Left renal cortex interstitium (tissue), 4 donors: ENCODE results near the gene CEACAM18. TPM values are rescaled to one million over a fixed set of nuclear protein-coding genes. Genes with fewer than 3 reads are reported as not detected.
"Not testable (repeated sequence)": the region's sequence is repeated elsewhere in the genome, so short reads cannot be mapped to it uniquely, and the experiment has no call there.

Experiments used
- DNase-seq, 4 donors: peaks; one replicate each; pipeline ENCODE4 v3.0.0-alpha.2; 2013; ENCODE audit warnings: low read depth in 4 of 4, low spot score in 2 of 4, missing footprints in 1 of 4
- polyA plus RNA-seq, 4 donors: library from polyadenylated mRNA; unstranded; fragments of 120-200 nt; gene quantifications; one replicate each; pipeline ENCODE4 v1.2.1, GENCODE V29; 2013; ENCODE audit not compliant: insufficient read length in 4 of 4

CEACAM18 gene
- not detected for polyA plus RNA-seq

DNA sequence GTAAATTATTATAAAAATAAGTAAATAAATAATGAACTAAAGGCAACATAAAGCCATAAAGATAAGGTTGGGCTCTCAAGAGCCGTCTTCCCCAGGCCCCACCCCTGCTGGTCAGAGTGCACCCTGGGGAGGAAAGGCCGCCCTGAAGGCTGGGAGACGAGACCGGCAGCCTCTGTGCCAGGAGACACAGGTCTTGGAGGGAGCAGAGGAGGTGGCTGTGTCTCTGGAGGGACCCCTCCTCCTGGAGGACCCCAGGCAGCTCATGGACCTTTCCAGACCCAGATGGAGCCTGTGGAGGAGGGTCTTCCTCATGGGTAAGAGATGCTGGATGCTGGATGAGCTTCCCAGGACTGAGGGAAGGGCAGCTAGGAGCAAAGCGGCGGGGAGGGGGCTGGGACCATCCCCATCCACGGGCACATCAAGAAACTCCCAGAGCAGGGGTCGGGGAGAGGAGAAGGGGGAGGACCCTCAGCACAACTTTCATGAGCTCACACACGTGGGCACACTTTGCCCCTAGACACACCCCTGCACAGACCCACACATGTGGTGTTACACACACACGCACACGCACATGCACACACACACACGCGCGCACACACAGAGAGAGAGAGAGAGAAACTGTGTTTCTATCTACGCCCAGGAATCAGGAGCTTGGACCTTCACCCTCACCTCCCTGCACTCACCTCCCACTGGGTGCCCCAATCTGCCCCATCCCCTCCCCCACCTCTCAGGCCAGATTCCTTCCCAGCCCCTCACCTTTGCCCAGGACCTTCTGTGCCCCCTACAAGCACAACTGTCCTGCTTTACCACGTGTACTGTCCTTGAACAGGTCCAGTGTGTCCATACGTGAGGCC lies at the start of gene CEACAM18:
TSS of gene CEACAM18 (plus strand) at position 159 of the 854 bp plus-strand sequence.
- no peak for DNase-seq

DNA sequence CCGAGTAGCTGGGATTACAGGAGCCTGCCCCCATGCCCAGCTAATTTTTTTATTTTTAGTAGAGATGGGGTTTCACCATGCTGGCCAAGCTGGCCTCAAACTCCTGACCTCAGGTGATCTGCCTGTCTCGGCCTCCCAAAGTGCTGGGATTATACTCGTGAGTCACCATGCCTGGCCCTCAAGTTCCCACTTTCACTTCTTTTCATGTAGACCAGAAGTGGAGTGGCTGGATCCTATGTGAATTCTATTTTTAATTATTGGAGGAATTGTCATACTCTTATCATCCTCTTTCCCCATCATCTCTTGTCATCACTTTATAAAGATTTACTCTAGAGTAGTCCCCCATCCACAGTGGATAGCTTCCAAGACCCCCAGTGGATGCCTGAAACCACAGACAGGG lies 48.1 kb upstream of the CEACAM18 start:
- DNase-seq = no peak

DNA sequence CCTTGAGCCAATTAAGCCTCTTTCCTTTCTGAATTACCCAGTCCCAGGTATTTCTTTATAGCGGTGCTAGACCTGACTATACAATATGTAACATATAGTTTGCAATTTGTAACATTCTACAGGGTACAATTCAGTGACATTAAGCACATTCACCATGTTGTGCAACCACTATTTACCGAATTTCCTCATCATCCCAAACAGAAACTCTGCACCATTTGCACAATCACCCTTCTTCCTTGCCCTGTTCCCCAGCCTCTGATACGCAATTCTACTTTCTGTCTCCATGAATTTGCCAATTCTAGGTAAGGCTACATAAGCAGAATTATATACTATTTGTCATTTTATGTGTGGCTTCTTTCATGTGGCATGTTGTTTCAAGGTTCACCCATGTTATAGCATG lies 47.2 kb upstream of the CEACAM18 start:
- no peak for DNase-seq

DNA sequence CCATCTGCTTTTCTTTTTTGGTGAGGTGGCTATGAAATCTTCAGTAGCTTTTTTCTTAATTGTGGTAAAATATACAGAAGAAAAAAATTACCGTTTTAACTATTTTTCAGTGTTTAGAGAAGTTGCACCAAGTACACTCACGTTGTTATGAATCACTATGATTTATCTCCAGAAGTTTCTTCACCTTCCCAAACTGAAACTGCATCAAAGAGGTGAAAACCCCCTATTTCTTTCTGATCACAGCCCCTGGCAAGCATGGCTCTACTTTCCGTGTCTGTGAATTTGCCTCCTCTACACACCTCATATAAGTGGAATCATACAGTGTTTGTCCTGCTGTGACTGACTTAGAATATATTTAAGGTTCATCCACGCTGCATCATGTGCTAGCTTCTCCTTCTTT lies 45.3 kb upstream of the CEACAM18 start:
- DNase-seq = no peak

DNA sequence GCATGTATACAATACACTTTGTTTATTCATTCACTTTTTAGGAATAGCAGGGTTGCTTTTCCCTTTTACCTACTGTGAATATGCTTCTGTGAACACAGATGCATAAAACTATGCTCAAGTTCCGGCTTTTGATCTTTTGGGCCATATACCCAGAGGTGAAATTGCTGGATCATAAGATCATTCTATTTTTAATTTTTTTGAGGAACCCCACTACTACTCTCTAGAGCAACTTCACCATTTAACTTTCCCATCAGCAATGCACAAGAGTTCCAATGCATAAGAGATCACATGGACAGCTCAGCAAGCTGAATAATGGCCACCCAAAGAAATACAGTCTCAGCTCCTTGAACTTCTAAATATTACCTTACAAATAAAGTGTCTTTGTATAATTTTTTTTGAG lies 43.9 kb upstream of the CEACAM18 start:
- no peak for DNase-seq

- DNase-seq = no peak
These were observed 39.3 kb upstream of the CEACAM18 start for GRCh38 chr19:51439021-51439465.

DNA sequence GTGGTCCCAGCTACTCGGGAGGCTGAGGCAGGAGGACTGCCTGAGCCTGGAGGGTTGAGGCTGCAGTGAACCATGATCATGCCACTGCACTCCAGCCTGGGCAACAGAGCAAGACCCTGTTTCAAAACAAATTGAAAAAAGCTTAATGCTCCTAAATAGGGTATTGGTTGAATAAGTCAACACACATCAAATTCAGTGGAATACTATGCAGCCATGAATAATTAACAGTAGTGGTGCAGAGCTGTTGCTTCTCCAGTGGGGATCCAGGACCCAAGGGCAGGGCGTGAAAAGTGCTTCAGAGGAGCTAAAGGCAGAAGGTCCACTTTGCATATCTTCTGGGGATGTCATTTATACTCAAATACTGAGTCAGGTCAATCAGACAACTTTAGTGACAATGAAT lies 38.3 kb upstream of the CEACAM18 start:
- no peak for DNase-seq

- no peak for DNase-seq
These were observed 37.4 kb upstream of the CEACAM18 start for GRCh38 chr19:51440846-51441409.

GRCh38 chr19:51441410-51442390 lies 36.6 kb upstream of the CEACAM18 start:
- DNase-seq = no peak

- not testable (repeated sequence) for DNase-seq
These were observed 30.8 kb upstream of the CEACAM18 start for GRCh38 chr19:51447510-51447909.

- DNase-seq = no peak
These were observed 30.3 kb upstream of the CEACAM18 start for GRCh38 chr19:51448011-51448410.

- no peak for DNase-seq
These were observed 29.8 kb upstream of the CEACAM18 start for GRCh38 chr19:51448411-51449016.

GRCh38 chr19:51450730-51451307 lies 27.5 kb upstream of the CEACAM18 start:
- no peak for DNase-seq

DNA sequence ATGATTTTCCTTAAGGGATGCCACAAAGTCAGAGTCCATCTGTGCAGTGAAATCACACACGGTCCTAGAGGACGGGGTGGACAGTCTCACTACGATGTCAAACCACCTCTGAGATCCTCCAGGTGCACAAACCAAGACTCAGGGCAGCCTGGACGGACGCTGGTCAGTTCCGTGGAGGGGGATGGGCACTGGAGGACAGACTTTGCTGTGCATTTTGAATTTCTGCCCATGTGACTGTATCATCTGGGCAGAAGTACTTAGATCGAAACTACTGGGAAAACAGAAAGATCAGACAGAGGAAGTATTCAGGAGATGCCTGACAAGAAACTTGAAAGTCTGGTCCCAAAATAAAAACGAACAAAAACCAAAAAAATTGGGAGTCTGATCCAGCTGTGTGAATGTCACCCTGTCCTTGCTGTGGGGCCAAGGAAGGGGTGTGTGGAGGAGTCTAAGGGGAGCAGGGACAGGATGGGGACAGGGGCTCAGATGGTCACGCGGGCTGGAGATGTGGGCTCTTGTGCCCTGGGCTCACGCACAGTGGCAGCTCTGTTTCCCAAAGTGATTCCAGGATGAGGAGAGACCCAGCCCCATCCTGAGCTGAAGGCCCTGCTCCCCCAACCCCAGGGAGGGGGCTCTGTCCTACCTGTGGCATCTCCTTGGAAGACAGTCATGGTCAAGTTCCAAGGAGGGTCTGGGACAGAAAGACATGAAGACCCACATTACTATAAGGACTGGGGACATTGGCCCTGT lies 21.6 kb upstream of the CEACAM18 start:
- no peak for DNase-seq

DNA sequence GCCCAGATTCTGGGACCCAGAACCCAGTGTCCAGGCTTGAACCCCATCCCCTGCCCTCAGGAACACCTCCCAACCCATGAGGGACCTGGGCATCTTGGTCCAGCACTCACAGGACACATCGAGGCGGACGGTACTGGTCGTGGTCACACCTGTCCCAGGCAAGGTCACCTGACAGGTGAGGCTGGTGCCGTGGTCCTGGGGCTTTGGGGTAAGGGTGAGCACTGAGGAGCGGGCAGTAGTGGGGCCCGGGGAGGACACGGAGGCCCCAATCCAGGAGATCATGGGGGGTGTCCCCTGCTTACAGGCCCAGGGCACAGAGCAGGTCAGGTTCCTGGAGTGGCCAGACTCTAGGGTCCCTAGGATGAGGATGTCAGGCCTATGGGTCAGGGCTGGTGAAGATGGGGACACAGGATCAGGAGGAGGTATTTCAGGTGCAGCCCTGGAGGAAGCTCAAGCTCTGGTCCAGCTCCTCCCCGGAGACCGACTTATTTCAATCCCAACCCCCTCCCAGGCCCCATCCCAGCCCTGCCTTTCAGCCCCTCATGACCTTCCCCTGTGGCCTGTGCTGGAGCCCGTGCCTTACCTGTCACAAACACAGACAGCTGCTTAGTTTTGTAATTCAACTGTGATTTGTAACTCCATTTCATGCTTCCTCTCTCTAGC lies 20.9 kb upstream of the CEACAM18 start:
- DNase-seq = no peak

DNA sequence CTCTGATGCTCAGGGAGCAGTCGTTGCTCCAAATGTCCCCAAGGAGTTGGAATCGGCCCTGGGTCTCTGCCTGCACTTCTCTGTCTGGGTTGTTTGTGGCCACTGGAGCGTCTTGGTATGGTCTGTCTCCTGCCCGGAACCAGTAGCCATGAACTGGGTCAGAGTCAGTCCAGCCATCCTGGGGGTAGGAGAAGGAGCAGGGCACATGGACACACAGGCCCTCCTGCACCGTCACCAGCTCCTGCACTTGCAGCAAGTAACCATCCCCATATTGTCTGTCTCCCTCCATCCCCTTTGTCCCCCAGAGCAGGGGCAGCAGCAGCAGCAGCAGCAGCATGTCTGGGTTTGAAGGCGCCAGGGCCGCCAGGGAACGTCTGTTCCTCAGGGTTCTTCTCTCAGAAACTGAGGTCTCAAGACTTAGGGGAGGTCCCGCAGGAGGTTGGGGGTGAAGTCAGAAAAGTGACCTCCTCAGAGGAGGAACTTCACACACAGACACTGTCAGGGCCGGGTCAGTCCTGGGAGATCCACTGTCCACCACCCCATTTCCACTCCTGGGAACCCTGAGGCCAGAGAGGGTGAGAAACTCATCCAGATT lies 20.2 kb upstream of the CEACAM18 start, which contains the start of gene SIGLEC8:
TSS of gene SIGLEC8 (minus strand) at position 404 of the 595 bp plus-strand sequence. CDS start at position 337, 67 bp downstream.
- DNase-seq = no peak

DNA sequence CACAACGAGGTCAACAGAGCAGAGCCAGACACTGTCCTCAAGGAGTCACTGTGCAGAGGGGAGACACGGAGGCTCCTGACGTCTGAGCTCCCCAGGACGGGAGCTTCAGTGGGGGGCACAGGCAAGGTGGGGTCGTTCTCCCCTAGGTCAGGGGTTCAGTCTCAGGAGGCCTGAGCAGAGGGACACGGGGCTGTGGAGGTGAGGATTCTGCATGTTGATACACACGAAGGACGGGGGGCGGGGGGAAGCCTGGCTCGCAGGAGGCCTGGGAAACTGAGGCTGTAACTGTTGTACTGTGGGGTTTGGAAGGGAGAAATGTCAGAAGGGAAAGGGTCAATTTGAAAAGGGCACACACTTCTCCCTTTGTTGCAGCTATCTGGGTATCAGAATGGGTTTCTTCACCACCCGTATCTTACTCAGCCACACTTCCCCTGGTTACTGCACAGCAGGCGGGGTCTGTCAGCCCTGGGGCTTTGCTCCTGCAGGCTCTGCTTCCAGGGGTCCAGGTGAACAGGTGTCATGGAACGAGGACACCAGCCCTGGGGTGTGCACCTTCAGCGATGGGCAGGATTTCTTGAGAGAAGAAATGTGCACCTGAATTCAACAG lies 19.3 kb upstream of the CEACAM18 start:
- DNase-seq = no peak
